Panc1 (cell line): ENCODE measurements around the gene NRG2. TPM values are rescaled to one million over a fixed set of nuclear protein-coding genes. Genes with fewer than 3 reads are reported as not detected.
A peak's percentile ranks its signal among the peaks of the same experiment; 100 is the strongest.

Source experiments
- ATAC-seq: fragments of 200-7000 bp; cut with Tn5 transposase; 2 replicates; pipeline ENCODE4 v1.9.1; 2020; ENCODE audit warnings: mild to moderate bottlenecking, moderate library complexity
- BruUV-seq: library from RNA; stranded (reverse); fragments of 400-500 nt; replicated peaks from 2 replicates; lab custom pipeline; 2021; lab: Mats Ljungman, UMichigan
- CTCF ChIA-PET: fragments of 300-600 bp; sonication (Branson Sonifier 250); formaldehyde crosslinking; loops from one replicate; lab custom pipeline; 2022; ENCODE audit warnings: antibody characterized with exemption; lab: Charles Lee
- POLR2A ChIA-PET: fragments of 300-600 bp; sonication (Branson Sonifier 250); formaldehyde crosslinking; loops from one replicate; lab custom pipeline; 2022; ENCODE audit warnings: antibody characterized with exemption; lab: Charles Lee
- DNase-seq: peaks from one replicate; pipeline ENCODE4 v3.0.0-alpha.2; 2010; ENCODE audit warnings: low read depth, low spot score
- H3K27ac ChIP-seq: 2 replicates; pipeline ENCODE4 v1.5.1; 2011; ENCODE audit warnings: mild to moderate bottlenecking, low read length, inconsistent platforms
- H3K27me3 ChIP-seq: fragments of 200-500 bp; sonication (Bioruptor generic); 2 replicates; pipeline ENCODE4 v1.6.0; 2014; ENCODE audit warnings: low read length, inconsistent platforms; ENCODE audit not compliant: control insufficient read depth, insufficient read depth
- H3K36me3 ChIP-seq: fragments of 200-500 bp; sonication (Bioruptor generic); 2 replicates; pipeline ENCODE4 v1.5.1; 2014; ENCODE audit warnings: inconsistent platforms, mild to moderate bottlenecking, low read length, moderate library complexity; ENCODE audit not compliant: control insufficient read depth, insufficient read depth
- H3K4me1 ChIP-seq: 2 replicates; pipeline ENCODE4 v1.5.1; 2011; ENCODE audit warnings: inconsistent platforms, mild to moderate bottlenecking, low read length, moderate library complexity; ENCODE audit not compliant: control insufficient read depth, insufficient read depth
- H3K4me3 ChIP-seq, 2 experiments: 2 replicates each; pipeline ENCODE4 v1.5.1; 2011 to 2012; ENCODE audit warnings: low read depth in 2 of 2, low read length in 2 of 2, mild to moderate bottlenecking in 2 of 2, inconsistent platforms in 1 of 2, moderate library complexity in 1 of 2
- H3K9me3 ChIP-seq: fragments of 200-500 bp; sonication (Bioruptor generic); 2 replicates; pipeline ENCODE4 v1.5.1; 2014; ENCODE audit warnings: low read depth, mild to moderate bottlenecking, inconsistent platforms, low read length, moderate library complexity; ENCODE audit not compliant: control insufficient read depth, insufficient read depth
- CTCF ChIP-seq: fragments of 450-650 bp; IDR thresholded peaks from 2 replicates; pipeline ENCODE4 v1.5.1; 2017; ENCODE audit warnings: mild to moderate bottlenecking
- POLR2AphosphoS5 ChIP-seq: IDR thresholded peaks from 2 replicates; pipeline ENCODE4 v1.6.1; 2012; ENCODE audit warnings: mild to moderate bottlenecking, low read depth, low read length, moderate library complexity
- SIN3A ChIP-seq: IDR thresholded peaks from 2 replicates; pipeline ENCODE4 v1.6.1; 2012; ENCODE audit warnings: low read depth, mild to moderate bottlenecking, low read length, moderate library complexity, borderline replicate concordance; ENCODE audit not compliant: insufficient read depth
- TCF7L2 ChIP-seq: IDR thresholded peaks from 2 replicates; pipeline ENCODE4 v1.6.1; 2011; ENCODE audit warnings: mild to moderate bottlenecking, low read depth, low read length, inconsistent platforms
- in situ Hi-C: cut with HindIII; loops from 2 replicates; pipeline ENCODE4 v1.10.0; 2016; ENCODE audit warnings: low sequenced_read_pairs, low pct_unique_long_range_greater_than_20kb
- intact Hi-C: fragments of 100-400 bp; cut with micrococcal nuclease; formaldehyde crosslinking; loops from one replicate; pipeline ENCODE4 v1.10.0; 2022; ENCODE audit not compliant: unreplicated experiment
- total RNA-seq: library from RNA; stranded (reverse); gene quantifications from one replicate; pipeline ENCODE4 v1.2.1, GENCODE V29; 2021; ENCODE audit not compliant: unreplicated experiment
- TF ChIP-seq, protein P1 (sequence below), 2 experiments: IDR thresholded peaks; 2 replicates each; pipeline ENCODE4 v1.6.1; 2011 to 2012; ENCODE audit warnings: low read depth in 2 of 2, control low read depth in 1 of 2, low read length in 1 of 2, mild to moderate bottlenecking in 1 of 2, moderate library complexity in 1 of 2; ENCODE audit not compliant: insufficient read depth in 1 of 2

Gene NRG2
- total RNA-seq, 1 experiment from 2014 or later = 20.2 TPM

DNA sequence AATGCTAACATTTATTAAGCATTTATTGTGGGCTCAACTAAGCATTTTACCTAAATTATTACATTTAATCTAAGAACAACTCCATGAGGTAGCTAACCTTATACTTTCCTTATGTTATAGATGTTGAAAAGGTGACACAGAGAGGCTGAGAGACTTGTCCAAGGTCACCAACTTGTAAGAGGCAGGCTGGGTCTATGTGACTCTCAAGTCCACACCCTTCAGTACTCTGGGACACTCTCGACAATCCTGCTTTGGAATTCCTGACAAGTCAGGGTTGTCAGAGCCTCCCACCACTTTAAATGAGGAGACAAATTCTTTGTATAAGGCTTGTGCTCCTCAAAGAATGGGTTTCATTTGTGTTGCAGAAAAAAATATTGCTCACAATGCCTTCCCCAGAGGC, 67.2 kb downstream of the NRG2 start:
- intact Hi-C loops = no loop called here
- CTCF ChIA-PET = interaction anchor here (0.5 kb wide), 1 partner anchor 210 kb away, joined by 3 read pairs; no protein-coding TSS in a partner anchor

DNA sequence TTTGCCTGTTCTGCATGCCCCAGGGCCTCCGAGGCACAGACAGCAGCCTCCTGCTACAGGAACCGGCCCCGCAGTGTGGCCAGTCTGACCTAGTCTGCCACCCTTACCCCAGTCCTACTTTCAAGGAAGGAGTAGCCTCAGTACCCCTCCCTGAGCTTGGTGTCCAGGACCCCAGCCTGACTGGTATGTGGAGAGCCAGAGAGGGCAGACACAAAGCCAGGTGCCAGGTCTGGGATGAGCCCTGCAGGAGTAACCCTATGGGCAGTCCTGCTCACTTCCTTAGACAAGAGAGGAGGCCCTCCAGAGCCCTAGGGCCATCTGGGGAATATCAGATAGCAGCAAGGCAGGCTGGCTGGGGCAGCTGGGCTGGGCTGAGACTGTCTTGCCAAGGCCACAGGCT, 67.8 kb downstream of the NRG2 start:
- ChIA-PET POLR2A (interaction anchor here (0.6 kb wide), 1 partner anchor 323 kb away, joined by 3 read pairs; no protein-coding TSS in a partner anchor), CTCF (no interaction called here)
- ATAC-seq (peak; percentile 60), DNase-seq (no peak)
- TF ChIP-seq, protein P1, sequence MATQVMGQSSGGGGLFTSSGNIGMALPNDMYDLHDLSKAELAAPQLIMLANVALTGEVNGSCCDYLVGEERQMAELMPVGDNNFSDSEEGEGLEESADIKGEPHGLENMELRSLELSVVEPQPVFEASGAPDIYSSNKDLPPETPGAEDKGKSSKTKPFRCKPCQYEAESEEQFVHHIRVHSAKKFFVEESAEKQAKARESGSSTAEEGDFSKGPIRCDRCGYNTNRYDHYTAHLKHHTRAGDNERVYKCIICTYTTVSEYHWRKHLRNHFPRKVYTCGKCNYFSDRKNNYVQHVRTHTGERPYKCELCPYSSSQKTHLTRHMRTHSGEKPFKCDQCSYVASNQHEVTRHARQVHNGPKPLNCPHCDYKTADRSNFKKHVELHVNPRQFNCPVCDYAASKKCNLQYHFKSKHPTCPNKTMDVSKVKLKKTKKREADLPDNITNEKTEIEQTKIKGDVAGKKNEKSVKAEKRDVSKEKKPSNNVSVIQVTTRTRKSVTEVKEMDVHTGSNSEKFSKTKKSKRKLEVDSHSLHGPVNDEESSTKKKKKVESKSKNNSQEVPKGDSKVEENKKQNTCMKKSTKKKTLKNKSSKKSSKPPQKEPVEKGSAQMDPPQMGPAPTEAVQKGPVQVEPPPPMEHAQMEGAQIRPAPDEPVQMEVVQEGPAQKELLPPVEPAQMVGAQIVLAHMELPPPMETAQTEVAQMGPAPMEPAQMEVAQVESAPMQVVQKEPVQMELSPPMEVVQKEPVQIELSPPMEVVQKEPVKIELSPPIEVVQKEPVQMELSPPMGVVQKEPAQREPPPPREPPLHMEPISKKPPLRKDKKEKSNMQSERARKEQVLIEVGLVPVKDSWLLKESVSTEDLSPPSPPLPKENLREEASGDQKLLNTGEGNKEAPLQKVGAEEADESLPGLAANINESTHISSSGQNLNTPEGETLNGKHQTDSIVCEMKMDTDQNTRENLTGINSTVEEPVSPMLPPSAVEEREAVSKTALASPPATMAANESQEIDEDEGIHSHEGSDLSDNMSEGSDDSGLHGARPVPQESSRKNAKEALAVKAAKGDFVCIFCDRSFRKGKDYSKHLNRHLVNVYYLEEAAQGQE (IDR thresholded peaks at IDR 0.05; ENCODE audit: insufficient read depth in 1 of 2, low read depth in 2 of 2, low read length in 1 of 2) = no peak
- TF ChIP-seq CTCF = no peak
- no peak for TF ChIP-seq POLR2AphosphoS5
- TF ChIP-seq SIN3A = no peak
- no peak for TF ChIP-seq TCF7L2
- in situ Hi-C loops = no loop called here
- Histone ChIP-seq H3K27ac (no peak overlapping the region), H3K4me1 (no peaks in the 10 kb centered on the region), H3K27me3 (no peaks in the 10 kb centered on the region), H3K36me3 (no peaks in the 10 kb centered on the region), H3K9me3 (no peaks in the 10 kb centered on the region), H3K4me3 (no peak overlapping the region)
- intact Hi-C loops = no loop called here
- BruUV-seq = no TSS peak

More for the DNA sequence above, 67.2 kb downstream of the NRG2 start:
- Histone ChIP-seq H3K4me3 (no peak overlapping the region), H3K4me1 (no peaks in the 10 kb centered on the region), H3K9me3 (no peaks in the 10 kb centered on the region), H3K27ac (no peak overlapping the region), H3K27me3 (no peaks in the 10 kb centered on the region), H3K36me3 (no peaks in the 10 kb centered on the region)
- in situ Hi-C loops = no loop called here
- BruUV-seq = no TSS peak
- POLR2A ChIA-PET = interaction anchor here (0.6 kb wide), 1 partner anchor 322 kb away, joined by 3 read pairs; no protein-coding TSS in a partner anchor
- DNase-seq (no peak), ATAC-seq (no peak)
- TF ChIP-seq TCF7L2 = no peak
- TF ChIP-seq, protein P1 (IDR thresholded peaks at IDR 0.05; ENCODE audit: insufficient read depth in 1 of 2, low read depth in 2 of 2, low read length in 1 of 2) = no peak
- TF ChIP-seq POLR2AphosphoS5 = no peak
- TF ChIP-seq CTCF = no peak
- TF ChIP-seq SIN3A = no peak
